Activated CD4-positive, alpha-beta T cell treated with anti-CD3 and anti-CD28 coated beads for 1 hour (primary cell): Measurements from ENCODE around the gene TMEM89.

Experiments
- DNase-seq: peaks from one replicate; pipeline ENCODE4 v3.0.0-alpha.2; 2020

TMEM89 gene

GRCh38 chr3:48609088-48610005 is 12.2 kb downstream of the TMEM89 start, which contains the start of gene UQCRC1:
UQCRC1 (minus strand) TSS chr3:48609646; CDS start chr3:48609620, 26 bp downstream.
- peak; percentile 88 for DNase-seq

- no peak for DNase-seq
Observed at GRCh38 chr3:48607519-48607918, 14.1 kb downstream of the TMEM89 start.

- DNase-seq, result no peak
Observed at GRCh38 chr3:48601622-48601994, 20.0 kb downstream of the TMEM89 start.

GRCh38 chr3:48600711-48601621 is 20.6 kb downstream of the TMEM89 start:
- no peak for DNase-seq

- no peak for DNase-seq
Observed at GRCh38 chr3:48599509-48600285, 21.9 kb downstream of the TMEM89 start.

- DNase-seq, result no peak
Observed at GRCh38 chr3:48599077-48599501, 22.5 kb downstream of the TMEM89 start.

GRCh38 chr3:48598323-48599076 is 23.1 kb downstream of the TMEM89 start:
- DNase-seq, result no peak

- no peak for DNase-seq
Observed at GRCh38 chr3:48597408-48597800, 24.2 kb downstream of the TMEM89 start.

- DNase-seq, result no peak
Observed at GRCh38 chr3:48596676-48597407, 24.7 kb downstream of the TMEM89 start.

- DNase-seq, result no peak
Observed at GRCh38 chr3:48596157-48596556, 25.4 kb downstream of the TMEM89 start.

- no peak for DNase-seq
Observed at GRCh38 chr3:48595526-48596121, 25.9 kb downstream of the TMEM89 start.

GRCh38 chr3:48595075-48595525 is 26.5 kb downstream of the TMEM89 start, which contains the start of gene COL7A1:
COL7A1 (minus strand) TSS chr3:48595329; CDS start chr3:48595159, 170 bp downstream.
- DNase-seq, result no peak

- no peak for DNase-seq
Observed at GRCh38 chr3:48594417-48595049, 27.0 kb downstream of the TMEM89 start.

- no peak for DNase-seq
Observed at GRCh38 chr3:48593337-48593736, 28.2 kb downstream of the TMEM89 start.

- no peak for DNase-seq
Observed at GRCh38 chr3:48592519-48593087, 29.0 kb downstream of the TMEM89 start.

- DNase-seq, result no peak
Observed at GRCh38 chr3:48591886-48592518, 29.6 kb downstream of the TMEM89 start.

- DNase-seq, result no peak
Observed at GRCh38 chr3:48591436-48591835, 30.1 kb downstream of the TMEM89 start.

- no peak for DNase-seq
Observed at GRCh38 chr3:48588230-48588629, 33.3 kb downstream of the TMEM89 start.

GRCh38 chr3:48587686-48588085 is 33.9 kb downstream of the TMEM89 start:
- DNase-seq, result no peak
